ENCODE data around the gene LGALS7B. TPM values are rescaled to one million over a fixed set of nuclear protein-coding genes. Genes with fewer than 3 reads are reported as not detected.

The LGALS7B gene
- total and polyA plus RNA-seq, 5 donors from 2014 or later: not detected

GRCh38 chr19:38831142-38831605 lies 42.2 kb downstream of the LGALS7B start:
- Histone ChIP-seq H3K4me1 (ENCODE audit: control insufficient read depth, insufficient read depth, low read length, poor library complexity, severe bottlenecking) (peaks cover 26% of the 10 kb centered on the region), H3K36me3 (ENCODE audit: control insufficient read depth, insufficient read depth, low read length) (peaks cover 27% of the 10 kb centered on the region), H3K9me3 (ENCODE audit: control insufficient read depth in 2 of 2, low read length in 2 of 2) (no peaks in the 10 kb centered on the region), H3K27me3 (ENCODE audit: control insufficient read depth, insufficient read depth, low read length) (no peaks in the 10 kb centered on the region), H3K27ac (ENCODE audit: insufficient read depth, low read length, poor library complexity, severe bottlenecking) (peak overlapping the region; percentile 77), H3K4me3 (ENCODE audit: low read depth, low read length) (peak overlapping the region; percentile 94)
- H3K36me3 Mint-ChIP-seq: peaks cover 15% of the 10 kb centered on the region
- H3K4me3 Mint-ChIP-seq: peak overlapping the region; percentile 93 to 100 (median 95)
- H3K4me1 Mint-ChIP-seq: peaks cover 7 to 58% (median 32%) of the 10 kb centered on the region in 4 donors
- H3K9me3 Mint-ChIP-seq: no peaks in the 10 kb centered on the region
- H3K27ac Mint-ChIP-seq: peak overlapping the region; percentile 77 to 94 (median 91)
- ATAC-seq (ENCODE audit: low read depth in 2 of 2) (peak; percentile 4 to 8), DNase-seq (no peak)
- no peaks in the 10 kb centered on the region for H3K27me3 Mint-ChIP-seq

- Histone ChIP-seq H3K27me3 (ENCODE audit: control insufficient read depth, insufficient read depth, low read length) (no peaks in the 10 kb centered on the region), H3K9me3 (ENCODE audit: control insufficient read depth in 2 of 2, low read length in 2 of 2) (no peaks in the 10 kb centered on the region), H3K4me3 (ENCODE audit: low read depth, low read length) (no peak overlapping the region), H3K36me3 (ENCODE audit: control insufficient read depth, insufficient read depth, low read length) (peaks cover 33% of the 10 kb centered on the region), H3K4me1 (ENCODE audit: control insufficient read depth, insufficient read depth, low read length, poor library complexity, severe bottlenecking) (peaks cover 19% of the 10 kb centered on the region), H3K27ac (ENCODE audit: insufficient read depth, low read length, poor library complexity, severe bottlenecking) (no peak overlapping the region)
- Mint-ChIP-seq H3K9me3 (peaks cover 0 to 1% (median 0%) of the 10 kb centered on the region in 7 donors), H3K36me3 (peaks cover 19% of the 10 kb centered on the region), H3K4me3 (peak overlapping the region in 2 of 4 donors; percentile 9 to 15), H3K27me3 (no peaks in the 10 kb centered on the region), H3K27ac (no peak overlapping the region), H3K4me1 (peaks cover 7 to 40% (median 26%) of the 10 kb centered on the region in 4 donors)
- DNase-seq (no peak), ATAC-seq (ENCODE audit: low read depth in 2 of 2) (no peak)
Measured at GRCh38 chr19:38833092-38833425, 44.1 kb downstream of the LGALS7B start.

- Mint-ChIP-seq H3K36me3 (peaks cover 25% of the 10 kb centered on the region), H3K27me3 (no peaks in the 10 kb centered on the region), H3K4me1 (peaks cover 7 to 43% (median 24%) of the 10 kb centered on the region in 4 donors), H3K4me3 (peak overlapping the region in 1 of 4 donors; percentile 69), H3K27ac (no peak overlapping the region), H3K9me3 (peaks cover 0 to 4% (median 0%) of the 10 kb centered on the region in 7 donors)
- H3K27ac ChIP-seq (ENCODE audit: insufficient read depth, low read length, poor library complexity, severe bottlenecking): no peak overlapping the region
- no peak for DNase-seq
- peaks cover 41% of the 10 kb centered on the region for H3K36me3 ChIP-seq (ENCODE audit: control insufficient read depth, insufficient read depth, low read length)
- H3K9me3 ChIP-seq (ENCODE audit: control insufficient read depth in 2 of 2, low read length in 2 of 2): no peaks in the 10 kb centered on the region
- peaks cover 19% of the 10 kb centered on the region for H3K4me1 ChIP-seq (ENCODE audit: control insufficient read depth, insufficient read depth, low read length, poor library complexity, severe bottlenecking)
- no peak for ATAC-seq (ENCODE audit: low read depth in 2 of 2)
- no peak overlapping the region for H3K4me3 ChIP-seq (ENCODE audit: low read depth, low read length)
- H3K27me3 ChIP-seq (ENCODE audit: control insufficient read depth, insufficient read depth, low read length): no peaks in the 10 kb centered on the region
Measured at GRCh38 chr19:38834104-38834490, 45.1 kb downstream of the LGALS7B start.

- H3K4me1 ChIP-seq (ENCODE audit: control insufficient read depth, insufficient read depth, low read length, poor library complexity, severe bottlenecking): peaks cover 19% of the 10 kb centered on the region
- Mint-ChIP-seq H3K4me3 (peak overlapping the region in 2 of 4 donors; percentile 69 to 88), H3K4me1 (peaks cover 7 to 44% (median 24%) of the 10 kb centered on the region in 4 donors), H3K27ac (no peak overlapping the region), H3K27me3 (no peaks in the 10 kb centered on the region), H3K36me3 (peaks cover 30% of the 10 kb centered on the region), H3K9me3 (peaks cover 0 to 4% (median 0%) of the 10 kb centered on the region in 7 donors)
- no peak for ATAC-seq (ENCODE audit: low read depth in 2 of 2)
- no peak for DNase-seq
- no peak overlapping the region for H3K4me3 ChIP-seq (ENCODE audit: low read depth, low read length)
- no peak overlapping the region for H3K27ac ChIP-seq (ENCODE audit: insufficient read depth, low read length, poor library complexity, severe bottlenecking)
- peaks cover 46% of the 10 kb centered on the region for H3K36me3 ChIP-seq (ENCODE audit: control insufficient read depth, insufficient read depth, low read length)
- no peaks in the 10 kb centered on the region for H3K27me3 ChIP-seq (ENCODE audit: control insufficient read depth, insufficient read depth, low read length)
- H3K9me3 ChIP-seq (ENCODE audit: control insufficient read depth in 2 of 2, low read length in 2 of 2): no peaks in the 10 kb centered on the region
Measured at GRCh38 chr19:38834590-38834989, 45.6 kb downstream of the LGALS7B start.

GRCh38 chr19:38836159-38836982 lies 47.4 kb downstream of the LGALS7B start:
- H3K4me1 ChIP-seq (ENCODE audit: control insufficient read depth, insufficient read depth, low read length, poor library complexity, severe bottlenecking): peaks cover 19% of the 10 kb centered on the region
- Mint-ChIP-seq H3K27ac (peak overlapping the region in 2 of 3 donors; percentile 51 to 56), H3K4me3 (peak overlapping the region in 2 of 4 donors; percentile 69 to 71), H3K36me3 (peaks cover 29% of the 10 kb centered on the region), H3K9me3 (peaks cover 0 to 4% (median 0%) of the 10 kb centered on the region in 7 donors), H3K4me1 (peaks cover 7 to 39% (median 22%) of the 10 kb centered on the region in 4 donors), H3K27me3 (peaks cover 4% of the 10 kb centered on the region)
- ATAC-seq (ENCODE audit: low read depth in 2 of 2) (no peak), DNase-seq (no peak)
- H3K9me3 ChIP-seq (ENCODE audit: control insufficient read depth in 2 of 2, low read length in 2 of 2): no peaks in the 10 kb centered on the region
- no peak overlapping the region for H3K4me3 ChIP-seq (ENCODE audit: low read depth, low read length)
- no peak overlapping the region for H3K27ac ChIP-seq (ENCODE audit: insufficient read depth, low read length, poor library complexity, severe bottlenecking)
- H3K27me3 ChIP-seq (ENCODE audit: control insufficient read depth, insufficient read depth, low read length): no peaks in the 10 kb centered on the region
- H3K36me3 ChIP-seq (ENCODE audit: control insufficient read depth, insufficient read depth, low read length): peaks cover 57% of the 10 kb centered on the region

GRCh38 chr19:38836983-38837626 lies 48.1 kb downstream of the LGALS7B start:
- Mint-ChIP-seq H3K27me3 (peaks cover 9% of the 10 kb centered on the region), H3K9me3 (peaks cover 0 to 4% (median 0%) of the 10 kb centered on the region in 7 donors), H3K4me3 (peak overlapping the region in 2 of 4 donors; percentile 69 to 71), H3K36me3 (peaks cover 36% of the 10 kb centered on the region), H3K27ac (no peak overlapping the region), H3K4me1 (peaks cover 7 to 41% (median 24%) of the 10 kb centered on the region in 4 donors)
- ATAC-seq (ENCODE audit: low read depth in 2 of 2) (no peak), DNase-seq (no peak)
- H3K36me3 ChIP-seq (ENCODE audit: control insufficient read depth, insufficient read depth, low read length): peaks cover 62% of the 10 kb centered on the region
- no peaks in the 10 kb centered on the region for H3K9me3 ChIP-seq (ENCODE audit: control insufficient read depth in 2 of 2, low read length in 2 of 2)
- H3K4me1 ChIP-seq (ENCODE audit: control insufficient read depth, insufficient read depth, low read length, poor library complexity, severe bottlenecking): peaks cover 24% of the 10 kb centered on the region
- no peak overlapping the region for H3K4me3 ChIP-seq (ENCODE audit: low read depth, low read length)
- H3K27me3 ChIP-seq (ENCODE audit: control insufficient read depth, insufficient read depth, low read length): no peaks in the 10 kb centered on the region
- H3K27ac ChIP-seq (ENCODE audit: insufficient read depth, low read length, poor library complexity, severe bottlenecking): no peak overlapping the region

GRCh38 chr19:38837656-38838121 lies 48.7 kb downstream of the LGALS7B start:
- no peak for ATAC-seq (ENCODE audit: low read depth in 2 of 2)
- no peak overlapping the region for H3K4me3 ChIP-seq (ENCODE audit: low read depth, low read length)
- peaks cover 67% of the 10 kb centered on the region for H3K36me3 ChIP-seq (ENCODE audit: control insufficient read depth, insufficient read depth, low read length)
- Mint-ChIP-seq H3K4me3 (peak overlapping the region in 1 of 4 donors; percentile 69), H3K9me3 (peaks cover 0 to 4% (median 0%) of the 10 kb centered on the region in 7 donors), H3K4me1 (peaks cover 11 to 43% (median 26%) of the 10 kb centered on the region in 4 donors), H3K36me3 (peaks cover 42% of the 10 kb centered on the region), H3K27ac (no peak overlapping the region), H3K27me3 (peaks cover 11% of the 10 kb centered on the region)
- H3K4me1 ChIP-seq (ENCODE audit: control insufficient read depth, insufficient read depth, low read length, poor library complexity, severe bottlenecking): peaks cover 26% of the 10 kb centered on the region
- H3K27me3 ChIP-seq (ENCODE audit: control insufficient read depth, insufficient read depth, low read length): no peaks in the 10 kb centered on the region
- no peak overlapping the region for H3K27ac ChIP-seq (ENCODE audit: insufficient read depth, low read length, poor library complexity, severe bottlenecking)
- H3K9me3 ChIP-seq (ENCODE audit: control insufficient read depth in 2 of 2, low read length in 2 of 2): no peaks in the 10 kb centered on the region
- DNase-seq: no peak

All from CD4-positive, CD25-positive, alpha-beta regulatory T cell (primary cell).